B cell (primary cell): ENCODE measurements around the gene SRBD1.

ENCODE experiments used
- EZH2 ChIP-seq: IDR thresholded peaks from 2 replicates; pipeline ENCODE4 v1.6.1; 2012; ENCODE audit warnings: borderline replicate concordance, low read depth, mild to moderate bottlenecking, moderate library complexity, low read length; ENCODE audit not compliant: insufficient read depth, poor library complexity, severe bottlenecking
- TF ChIP-seq, protein P1 (sequence below): fragments of 200-600 bp; IDR thresholded peaks from one replicate; pipeline ENCODE4 v1.8.0; 2022; ENCODE audit warnings: antibody characterized with exemption, mild to moderate bottlenecking

DNA sequence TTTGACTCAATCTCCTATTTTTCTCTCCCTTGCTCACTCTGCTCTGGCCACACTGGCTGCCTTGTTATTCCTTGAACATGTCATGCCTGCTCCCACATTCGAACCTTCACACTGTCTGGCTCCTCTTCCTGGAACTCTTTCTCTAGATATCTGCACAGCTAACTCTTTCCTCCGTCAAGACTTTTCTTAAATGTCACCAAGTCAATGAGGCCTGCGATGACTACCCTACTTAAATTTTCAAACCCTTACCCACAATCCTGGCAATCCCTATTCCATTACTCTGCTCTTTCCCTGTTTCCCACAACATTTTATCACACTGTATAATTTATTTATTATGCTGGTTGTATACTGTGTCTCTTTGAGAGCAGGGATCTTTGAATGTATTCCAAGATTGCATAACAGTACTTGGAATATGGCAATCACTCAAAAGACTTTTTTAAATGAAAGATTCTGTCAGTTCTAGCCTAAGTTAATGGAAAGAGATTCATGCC, 206.2 kb downstream of the SRBD1 start:
- TF ChIP-seq, protein P1, sequence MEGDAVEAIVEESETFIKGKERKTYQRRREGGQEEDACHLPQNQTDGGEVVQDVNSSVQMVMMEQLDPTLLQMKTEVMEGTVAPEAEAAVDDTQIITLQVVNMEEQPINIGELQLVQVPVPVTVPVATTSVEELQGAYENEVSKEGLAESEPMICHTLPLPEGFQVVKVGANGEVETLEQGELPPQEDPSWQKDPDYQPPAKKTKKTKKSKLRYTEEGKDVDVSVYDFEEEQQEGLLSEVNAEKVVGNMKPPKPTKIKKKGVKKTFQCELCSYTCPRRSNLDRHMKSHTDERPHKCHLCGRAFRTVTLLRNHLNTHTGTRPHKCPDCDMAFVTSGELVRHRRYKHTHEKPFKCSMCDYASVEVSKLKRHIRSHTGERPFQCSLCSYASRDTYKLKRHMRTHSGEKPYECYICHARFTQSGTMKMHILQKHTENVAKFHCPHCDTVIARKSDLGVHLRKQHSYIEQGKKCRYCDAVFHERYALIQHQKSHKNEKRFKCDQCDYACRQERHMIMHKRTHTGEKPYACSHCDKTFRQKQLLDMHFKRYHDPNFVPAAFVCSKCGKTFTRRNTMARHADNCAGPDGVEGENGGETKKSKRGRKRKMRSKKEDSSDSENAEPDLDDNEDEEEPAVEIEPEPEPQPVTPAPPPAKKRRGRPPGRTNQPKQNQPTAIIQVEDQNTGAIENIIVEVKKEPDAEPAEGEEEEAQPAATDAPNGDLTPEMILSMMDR: no peak
- TF ChIP-seq EZH2: no peak
